Measurements from ENCODE around the gene RHBDF1.

GRCh38 chr16:100989-101388 is 28.6 kb upstream of the RHBDF1 start:
- TF ChIP-seq POLR2AphosphoS5 (IDR thresholded peaks at IDR 0.05), result no peak
- TF ChIP-seq, protein P1, sequence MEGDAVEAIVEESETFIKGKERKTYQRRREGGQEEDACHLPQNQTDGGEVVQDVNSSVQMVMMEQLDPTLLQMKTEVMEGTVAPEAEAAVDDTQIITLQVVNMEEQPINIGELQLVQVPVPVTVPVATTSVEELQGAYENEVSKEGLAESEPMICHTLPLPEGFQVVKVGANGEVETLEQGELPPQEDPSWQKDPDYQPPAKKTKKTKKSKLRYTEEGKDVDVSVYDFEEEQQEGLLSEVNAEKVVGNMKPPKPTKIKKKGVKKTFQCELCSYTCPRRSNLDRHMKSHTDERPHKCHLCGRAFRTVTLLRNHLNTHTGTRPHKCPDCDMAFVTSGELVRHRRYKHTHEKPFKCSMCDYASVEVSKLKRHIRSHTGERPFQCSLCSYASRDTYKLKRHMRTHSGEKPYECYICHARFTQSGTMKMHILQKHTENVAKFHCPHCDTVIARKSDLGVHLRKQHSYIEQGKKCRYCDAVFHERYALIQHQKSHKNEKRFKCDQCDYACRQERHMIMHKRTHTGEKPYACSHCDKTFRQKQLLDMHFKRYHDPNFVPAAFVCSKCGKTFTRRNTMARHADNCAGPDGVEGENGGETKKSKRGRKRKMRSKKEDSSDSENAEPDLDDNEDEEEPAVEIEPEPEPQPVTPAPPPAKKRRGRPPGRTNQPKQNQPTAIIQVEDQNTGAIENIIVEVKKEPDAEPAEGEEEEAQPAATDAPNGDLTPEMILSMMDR (IDR thresholded peaks at IDR 0.05 in 8 of 11, conservative IDR thresholded peaks at IDR 0.05 in 3 of 11), result no peak
- no peak for TF ChIP-seq POLR2A (IDR thresholded peaks at IDR 0.05)
